AG08395 (cell line): Measurements from ENCODE around the gene MAFB.

Experiments used
- DNase-seq: peaks from one replicate; pipeline ENCODE4 v3.0.0; 2012; ENCODE audit warnings: mixed read lengths, low spot score

The MAFB gene

DNA sequence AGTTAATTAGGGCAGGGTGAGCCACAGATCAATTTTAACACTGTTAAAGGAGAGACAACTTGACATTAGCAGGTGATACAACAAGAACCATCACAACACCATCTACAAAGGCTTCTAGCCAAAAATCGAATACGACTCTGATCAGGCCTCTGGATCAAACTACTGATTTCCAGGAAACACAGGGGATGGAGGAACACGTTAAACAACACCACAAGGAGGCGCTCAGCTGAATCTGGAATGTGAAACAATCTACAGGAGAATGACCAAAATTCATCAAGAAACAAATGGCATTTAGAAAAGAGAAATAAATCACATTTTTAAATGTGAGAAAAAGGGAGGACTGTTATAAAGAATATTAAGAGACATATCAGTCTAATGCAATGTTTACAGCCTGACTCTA is 13.5 kb upstream of the MAFB start:
- no peak for DNase-seq

DNA sequence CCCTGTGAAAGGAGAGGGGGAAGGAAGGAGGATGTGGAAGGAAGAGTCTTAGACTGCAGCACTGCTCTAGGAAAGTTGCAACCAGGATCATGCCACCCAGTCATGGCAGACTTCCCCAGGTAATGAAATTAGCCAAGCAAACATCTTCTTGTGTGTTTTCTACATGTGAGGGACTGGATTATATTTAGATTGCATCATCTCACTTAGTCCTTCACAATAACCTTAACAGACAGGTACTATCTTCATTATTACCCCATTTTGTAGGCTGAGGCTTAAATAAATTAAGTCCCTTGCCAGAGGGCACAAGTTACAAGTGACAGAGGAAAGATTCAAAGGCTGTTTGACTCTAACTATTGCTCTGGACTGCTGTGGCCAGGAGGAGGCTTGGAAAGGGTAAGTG is 9.7 kb upstream of the MAFB start:
- DNase-seq: no peak

DNA sequence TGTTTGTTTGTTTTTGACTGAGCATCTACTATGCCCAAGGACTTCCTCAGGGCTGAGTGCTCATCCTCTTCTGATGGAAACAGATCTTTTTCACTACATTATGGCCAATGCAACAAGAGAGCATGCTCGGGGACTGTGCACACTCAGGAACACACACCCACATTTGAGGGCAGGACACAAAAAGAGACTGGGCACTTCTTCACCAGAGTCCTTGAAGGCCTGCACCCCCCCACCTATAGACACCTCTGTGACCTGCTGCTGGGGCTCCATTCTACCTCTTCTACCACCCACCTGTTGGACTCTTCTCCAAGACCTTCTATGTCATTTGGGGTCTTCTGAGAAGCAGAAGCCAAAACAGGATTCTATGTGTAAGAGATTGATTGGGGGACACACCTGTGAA is 9.2 kb upstream of the MAFB start:
- DNase-seq: no peak

DNA sequence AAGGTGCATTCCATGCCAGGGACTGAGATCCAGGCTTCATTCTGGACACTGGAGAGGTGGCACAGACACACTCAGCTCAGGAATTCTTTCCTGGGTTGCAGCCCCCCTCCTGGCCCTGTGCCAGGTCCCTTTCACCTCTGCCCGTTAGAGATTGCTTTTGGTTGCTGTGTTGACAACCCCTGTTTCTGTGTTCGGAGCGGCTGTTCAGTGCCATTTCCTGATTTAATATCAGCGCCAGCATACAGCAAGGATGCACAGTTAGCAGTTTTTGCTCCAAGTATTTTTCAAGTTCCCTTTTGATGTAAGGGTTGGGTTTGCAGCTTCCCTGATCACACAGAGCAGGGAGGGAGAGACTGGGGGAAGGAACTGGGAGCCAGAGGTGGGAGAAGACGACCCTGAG is 8.5 kb upstream of the MAFB start:
- no peak for DNase-seq

DNA sequence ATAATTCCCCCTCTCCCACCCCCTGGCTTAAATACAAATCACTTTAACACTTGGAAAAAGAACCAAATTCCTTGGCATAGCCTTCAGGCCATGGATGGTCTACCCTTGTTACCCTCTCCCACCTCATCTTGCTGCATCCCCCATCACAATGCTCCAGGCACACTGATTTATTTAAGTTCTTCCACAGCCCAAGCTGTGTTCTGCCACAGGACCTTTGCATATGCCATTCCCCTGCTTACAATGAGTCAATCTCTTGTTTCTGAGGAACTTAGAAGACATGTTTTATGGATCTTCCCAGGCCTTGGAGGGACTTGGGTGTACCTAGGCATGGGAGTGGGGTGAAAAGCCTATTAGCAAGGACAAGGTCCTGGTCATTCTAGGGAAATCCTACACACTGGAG is 6.2 kb upstream of the MAFB start:
- DNase-seq: no peak

DNA sequence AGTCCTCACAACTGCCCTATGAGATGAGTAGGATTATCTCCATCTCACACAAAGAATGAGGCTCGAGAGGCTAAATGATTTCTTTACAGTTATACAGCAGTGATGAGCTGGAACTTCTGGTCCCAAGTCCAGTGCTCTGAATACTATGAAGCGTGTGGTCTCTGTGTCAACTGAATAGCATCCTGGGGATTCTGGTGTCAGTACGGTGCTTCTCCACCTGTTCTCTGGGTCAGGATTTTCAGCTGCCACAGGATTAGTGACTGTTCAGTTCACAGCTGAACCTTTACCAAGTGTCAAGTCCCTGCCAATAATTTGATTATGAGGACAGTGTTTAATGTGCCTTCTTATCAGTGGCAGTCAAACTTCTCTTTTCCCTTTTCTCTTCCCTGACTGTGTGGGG is 5.2 kb upstream of the MAFB start:
- DNase-seq: no peak

DNA sequence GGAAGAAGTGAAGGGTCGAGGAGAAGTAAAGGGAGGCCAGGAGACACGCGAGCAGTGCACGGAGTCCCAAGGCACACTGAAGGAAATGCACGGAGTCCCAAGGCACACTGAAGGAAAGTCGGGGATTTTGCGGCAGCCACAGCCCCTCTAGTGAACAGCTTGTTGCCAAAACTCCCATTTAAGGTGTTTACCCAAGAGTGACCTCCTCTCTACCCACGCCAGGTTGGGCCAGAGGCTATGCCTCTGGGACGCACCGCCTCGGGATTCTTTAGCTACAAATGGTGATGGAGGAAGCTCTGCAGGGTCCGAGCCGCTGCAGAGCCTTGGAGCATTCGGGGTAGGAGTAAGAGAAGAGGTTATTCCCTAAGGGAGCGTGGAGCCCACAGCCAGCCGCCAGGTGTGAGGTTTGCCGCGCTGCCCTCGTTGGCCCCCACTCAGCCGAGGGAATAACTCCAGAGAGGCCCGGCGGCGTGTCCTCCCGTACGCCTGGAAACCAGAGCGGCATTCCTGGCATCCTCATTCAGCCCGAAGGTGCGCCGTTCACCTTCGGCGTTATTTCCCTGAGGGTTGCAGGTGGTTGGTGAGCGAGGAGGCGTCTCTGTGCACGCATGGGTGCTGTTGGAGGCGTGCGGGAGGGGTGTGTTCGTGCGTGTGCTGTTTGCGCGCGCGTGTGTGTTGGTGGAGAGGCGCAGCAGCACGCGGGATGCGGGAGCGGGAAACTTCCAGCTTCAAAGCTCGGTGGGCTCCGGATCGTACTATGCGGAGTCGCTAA is 3.4 kb upstream of the MAFB start:
- no peak for DNase-seq

DNA sequence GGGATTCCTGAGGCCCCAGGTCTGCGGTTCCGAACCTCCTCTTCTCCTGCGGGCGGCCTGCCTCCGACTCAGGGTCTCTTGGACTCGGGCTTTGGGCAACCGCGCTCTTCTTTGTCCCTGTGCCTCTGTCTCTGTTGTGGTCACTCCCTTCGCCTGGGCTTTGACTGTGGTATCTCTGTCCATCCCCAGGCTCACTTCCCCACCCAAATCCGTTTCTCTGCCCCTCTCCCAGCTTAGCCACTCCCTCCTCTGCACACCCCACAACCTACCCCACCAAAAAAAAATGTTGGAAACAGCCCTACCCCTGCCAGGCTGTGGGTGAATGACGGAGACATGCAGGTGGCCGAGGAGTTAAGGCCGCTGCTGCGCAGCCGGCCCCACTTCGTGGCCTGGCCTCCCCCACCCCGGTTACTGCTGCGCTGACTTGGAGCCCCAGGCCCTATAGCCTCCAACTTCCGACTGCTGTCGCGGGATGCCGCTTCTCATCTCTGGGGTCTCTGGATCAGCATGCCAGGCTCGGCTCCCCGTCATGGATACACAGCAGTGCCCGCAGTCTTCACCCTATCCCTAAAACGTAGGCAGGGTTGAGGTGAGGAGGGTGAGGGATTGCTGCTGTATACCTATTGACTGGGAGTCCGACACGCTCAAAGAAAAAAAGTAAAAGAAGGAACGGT is 2.7 kb upstream of the MAFB start:
- DNase-seq: no peak

DNA sequence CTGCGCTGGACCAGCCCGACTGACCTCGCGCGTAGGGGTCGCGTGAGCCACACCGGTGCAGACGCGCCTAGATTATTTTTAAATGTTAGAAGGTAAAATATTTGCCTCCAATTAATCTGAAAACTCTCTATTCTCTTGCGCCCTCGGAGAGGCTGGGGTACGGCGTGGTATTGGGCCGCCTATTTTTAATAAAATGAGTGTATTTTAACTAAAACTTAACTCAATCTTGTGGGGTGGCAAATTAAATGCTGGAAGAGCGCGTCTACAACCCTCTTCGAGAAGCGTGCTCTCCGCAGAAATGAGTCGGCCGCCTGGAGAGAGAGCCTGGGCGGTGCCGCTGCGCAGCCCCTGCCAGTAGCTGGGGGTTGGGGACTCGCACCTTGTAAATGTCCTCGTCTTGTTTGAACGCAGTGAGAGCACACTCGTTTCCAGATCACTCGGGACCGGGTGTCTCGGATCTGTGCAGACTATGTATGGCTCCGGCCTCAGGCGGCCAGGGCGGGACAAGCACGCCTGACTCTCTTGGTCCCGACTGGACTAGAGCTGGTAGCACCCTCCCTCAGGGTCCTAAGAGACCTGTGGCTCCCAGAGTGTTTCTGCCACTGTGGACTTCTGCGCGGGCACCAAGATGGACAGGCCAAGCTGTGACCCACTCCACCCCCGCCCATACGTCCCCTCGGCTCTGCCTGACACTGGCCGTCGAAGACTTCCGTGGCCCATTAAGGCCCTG is 2.0 kb upstream of the MAFB start:
- DNase-seq: no peak

DNA sequence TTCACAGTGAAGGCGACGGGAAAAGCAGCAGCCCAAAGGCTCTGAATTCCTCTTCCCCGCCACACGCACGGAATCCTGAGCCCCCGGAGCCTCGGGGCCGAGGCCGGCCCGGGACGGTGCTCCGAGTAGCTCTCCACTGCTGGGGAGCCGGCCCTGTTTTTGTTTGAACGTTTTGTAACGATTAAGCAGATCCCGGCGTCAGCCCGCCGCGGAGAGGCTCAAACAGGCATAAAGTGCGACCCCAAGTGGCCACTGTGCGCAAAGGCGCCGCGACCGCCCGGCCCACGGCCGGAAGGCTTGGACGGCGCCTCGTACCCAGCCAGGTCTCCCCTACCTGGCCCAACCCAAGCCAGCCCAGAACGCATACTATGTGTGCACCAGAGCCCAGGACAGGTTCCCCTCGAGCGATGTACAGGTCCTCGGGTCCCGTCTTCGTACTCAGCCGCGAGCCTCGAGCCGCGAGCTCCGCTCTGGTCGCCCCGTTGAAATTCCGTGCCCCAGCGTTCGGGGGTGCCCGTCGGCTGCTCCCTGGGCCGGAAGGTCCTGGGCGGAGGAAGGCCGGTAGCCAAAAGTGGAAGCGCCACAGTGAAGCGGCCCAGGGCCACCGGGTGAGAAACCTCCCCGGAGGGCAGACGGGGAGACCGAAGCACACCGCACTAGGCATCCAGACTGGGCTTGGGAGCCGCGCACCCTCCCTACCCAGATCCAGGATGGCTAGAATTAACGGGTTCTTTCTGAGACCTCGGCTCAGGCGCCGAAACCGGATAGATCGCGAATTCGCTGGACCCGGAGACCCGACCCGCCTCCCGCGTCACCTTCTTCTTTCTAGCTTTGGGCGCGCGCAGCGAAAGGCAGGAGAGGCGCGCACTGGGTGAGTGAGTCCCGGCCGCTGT is 1.2 kb upstream of the MAFB start:
- peak; percentile 86 for DNase-seq

DNA sequence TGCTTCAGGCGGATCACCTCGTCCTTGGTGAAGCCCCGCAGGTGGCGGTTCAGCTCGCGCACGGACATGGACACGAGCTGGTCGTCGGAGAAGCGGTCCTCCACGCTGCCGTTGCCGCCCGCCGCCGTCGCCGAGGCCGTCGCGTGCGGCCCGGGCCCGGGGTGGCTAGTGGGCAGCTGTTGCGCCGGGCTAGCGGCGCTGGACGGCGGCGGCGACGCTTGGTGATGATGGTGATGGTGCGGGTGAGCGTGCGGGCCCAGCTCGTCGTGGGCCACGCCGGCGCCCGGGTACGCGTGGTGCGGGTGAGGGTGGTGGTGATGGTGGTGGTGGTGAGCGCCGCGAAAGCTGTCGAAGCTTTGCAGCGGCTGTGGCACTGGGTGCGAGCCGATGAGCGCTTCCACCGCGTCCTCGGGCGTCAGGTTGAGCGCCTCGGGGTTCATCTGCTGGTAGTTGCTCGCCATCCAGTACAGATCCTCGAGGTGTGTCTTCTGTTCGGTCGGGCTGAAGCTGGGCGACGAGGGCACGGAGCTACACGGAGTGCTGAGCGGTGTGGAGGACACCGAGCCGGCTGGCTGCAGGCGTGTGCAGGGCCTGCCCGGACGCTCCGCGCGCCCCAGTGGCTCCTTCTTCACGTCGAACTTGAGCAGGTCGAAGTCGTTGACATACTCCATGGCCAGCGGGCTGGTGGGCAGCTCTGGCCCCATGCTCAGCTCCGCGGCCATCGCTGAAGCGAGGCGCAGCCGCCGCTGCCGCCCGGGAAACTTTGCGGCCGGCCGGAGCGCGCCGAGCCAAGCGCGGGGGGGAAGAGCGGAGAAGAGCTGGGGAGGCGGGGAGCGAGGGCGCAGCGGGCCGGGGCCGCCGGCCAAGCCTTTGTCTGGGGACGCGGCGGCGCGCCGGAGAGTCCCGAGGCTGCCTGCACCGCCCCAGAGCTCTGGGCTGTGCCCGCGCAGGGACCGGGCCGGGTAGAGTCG is 622 bp downstream of the MAFB start:
- no peak for DNase-seq

DNA sequence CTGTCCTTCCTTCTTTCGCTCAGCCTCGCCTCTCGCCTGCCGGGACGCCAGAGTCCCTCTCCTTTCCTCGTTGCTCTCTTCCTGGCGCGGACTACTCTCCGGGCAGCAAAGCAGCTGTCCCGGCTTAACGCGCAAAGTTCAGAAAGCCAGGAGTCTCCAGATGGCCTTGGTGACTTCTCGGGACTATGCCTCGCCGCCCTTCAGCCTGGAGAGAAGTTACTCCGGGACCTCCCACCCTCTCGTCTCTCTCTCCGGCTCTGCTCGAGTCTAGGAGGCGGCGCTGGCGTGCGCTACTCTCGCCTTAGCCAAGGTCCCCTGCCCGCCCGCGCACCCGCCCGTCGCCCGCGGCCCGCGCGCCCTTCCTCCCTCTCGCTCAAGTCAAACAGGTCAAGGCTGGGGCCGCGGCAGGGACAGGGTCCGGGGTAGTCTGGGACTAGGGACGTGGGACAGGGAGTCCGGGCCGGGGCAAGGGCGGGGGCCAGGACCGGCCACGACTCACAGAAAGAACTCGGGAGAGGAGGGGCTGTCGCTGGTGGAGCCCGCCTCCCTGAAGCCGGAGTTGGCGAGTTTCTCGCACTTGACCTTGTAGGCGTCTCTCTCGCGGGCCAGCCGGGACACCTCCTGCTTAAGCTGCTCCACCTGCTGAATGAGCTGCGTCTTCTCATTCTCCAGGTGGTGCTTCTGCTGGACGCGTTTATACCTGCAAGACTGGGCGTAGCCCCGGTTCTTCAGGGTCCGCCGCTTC is 1.5 kb downstream of the MAFB start:
- DNase-seq: peak; percentile 26

DNA sequence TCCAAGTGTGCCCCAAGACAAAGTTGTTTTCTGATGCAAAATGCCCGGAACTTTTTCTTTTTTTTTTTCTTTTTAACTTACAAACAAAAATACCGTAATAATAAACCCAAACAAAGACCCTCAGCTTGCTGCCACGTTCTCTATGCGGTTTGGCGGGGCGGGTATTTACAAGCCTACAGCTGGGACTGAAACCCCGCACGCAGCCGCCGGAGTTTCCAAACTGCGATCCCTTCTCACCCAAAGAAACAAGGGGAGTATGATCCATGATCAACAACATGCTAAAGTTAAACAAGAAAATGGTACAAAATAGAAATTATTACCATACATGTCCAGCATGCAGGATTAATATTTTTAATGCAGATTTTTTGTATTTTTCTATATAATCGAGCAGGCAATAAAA is 2.1 kb downstream of the MAFB start:
- DNase-seq: no peak

DNA sequence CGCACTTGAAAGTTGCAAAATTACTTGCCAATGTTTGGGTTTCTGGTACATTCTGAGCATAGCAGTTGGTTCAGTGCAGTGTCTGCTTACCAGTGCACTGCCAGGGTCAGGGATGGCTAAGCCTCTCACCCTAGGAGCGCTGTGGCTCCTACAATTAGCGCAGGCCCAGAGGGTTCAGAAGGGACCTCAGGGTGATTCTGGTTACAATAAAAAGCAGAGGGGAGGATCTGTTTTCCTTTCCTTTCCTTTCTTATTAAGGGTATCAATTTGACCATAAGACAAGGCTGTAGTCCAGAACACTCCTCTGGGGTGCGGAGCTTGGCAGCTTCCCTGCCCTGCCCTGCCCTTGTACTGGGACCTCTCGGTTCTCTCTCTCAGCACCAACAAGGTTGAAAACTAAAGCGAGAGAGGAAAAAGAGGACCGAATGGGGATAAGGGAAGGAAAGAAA is 2.6 kb downstream of the MAFB start:
- no peak for DNase-seq

DNA sequence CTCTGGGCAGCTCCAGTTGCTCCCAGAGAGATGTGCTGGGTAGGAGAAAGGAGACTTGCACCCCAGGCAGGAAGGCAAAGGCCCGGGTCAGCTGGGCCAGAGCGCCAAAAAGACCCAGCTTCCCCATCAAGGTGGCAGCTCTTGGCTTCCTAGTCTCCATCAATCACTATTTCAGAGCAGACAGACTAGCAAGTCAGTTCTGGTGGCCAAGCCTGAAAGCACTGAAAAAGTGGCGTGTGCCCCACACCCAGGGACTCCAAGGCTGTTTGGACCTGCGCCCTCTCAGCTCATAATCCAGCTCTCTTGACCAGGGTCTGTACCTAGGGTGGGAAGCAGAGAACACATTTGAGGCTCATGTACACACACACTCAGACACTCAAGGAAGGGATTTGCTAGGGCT is 3.7 kb downstream of the MAFB start:
- no peak for DNase-seq

DNA sequence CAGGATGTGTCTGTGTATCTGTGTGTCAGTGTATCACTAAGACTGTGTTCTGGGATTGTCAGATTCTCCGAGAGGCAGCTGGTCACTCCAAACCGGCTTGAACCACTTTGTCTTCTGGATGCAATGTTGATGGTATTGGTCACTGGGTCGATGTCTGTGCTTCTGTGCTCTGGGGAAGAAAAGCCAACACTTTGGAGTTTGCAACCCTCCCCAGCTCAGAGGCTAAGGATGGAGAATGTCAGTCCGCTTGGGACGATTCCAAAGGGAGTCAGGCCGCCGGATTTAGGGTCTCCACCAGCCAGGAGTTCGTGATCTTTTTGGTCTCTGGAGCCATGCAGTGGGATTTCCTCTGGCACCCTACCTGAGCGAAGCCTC is 5.2 kb downstream of the MAFB start:
- DNase-seq: peak; percentile 25

DNA sequence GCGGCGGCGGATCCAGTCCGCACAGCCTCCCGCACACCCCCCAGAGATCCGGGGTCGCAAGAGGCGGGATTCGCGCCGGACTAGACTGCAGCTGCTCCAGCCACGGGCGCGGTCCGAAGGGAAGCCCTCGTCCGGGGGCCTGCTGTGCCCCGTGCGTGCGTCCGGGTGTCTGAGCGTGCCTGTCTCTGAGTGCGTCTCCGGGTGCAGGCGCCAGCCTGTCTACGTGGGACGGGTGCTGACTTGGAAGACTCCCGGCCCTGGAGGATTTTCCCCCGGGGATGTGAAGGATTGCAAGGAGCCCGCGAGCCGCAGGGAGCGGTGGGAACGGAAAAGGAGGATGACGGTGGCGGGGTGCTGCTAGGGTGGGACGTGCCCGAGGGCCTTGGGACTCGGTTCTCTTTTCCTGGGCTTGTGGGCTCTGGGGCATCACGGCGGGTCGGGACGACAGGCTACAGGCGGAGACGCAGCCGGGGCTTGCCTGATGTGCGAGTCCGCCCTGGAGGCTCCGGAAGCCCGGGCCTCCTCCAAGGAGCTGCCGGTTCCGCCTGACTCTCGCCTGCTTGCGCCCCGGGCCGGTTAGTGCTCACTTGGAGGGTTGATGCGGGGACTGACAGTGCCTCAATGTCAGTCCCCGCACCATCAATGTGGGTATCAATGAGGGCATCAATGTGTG is 5.7 kb downstream of the MAFB start:
- DNase-seq: peak; percentile 87

DNA sequence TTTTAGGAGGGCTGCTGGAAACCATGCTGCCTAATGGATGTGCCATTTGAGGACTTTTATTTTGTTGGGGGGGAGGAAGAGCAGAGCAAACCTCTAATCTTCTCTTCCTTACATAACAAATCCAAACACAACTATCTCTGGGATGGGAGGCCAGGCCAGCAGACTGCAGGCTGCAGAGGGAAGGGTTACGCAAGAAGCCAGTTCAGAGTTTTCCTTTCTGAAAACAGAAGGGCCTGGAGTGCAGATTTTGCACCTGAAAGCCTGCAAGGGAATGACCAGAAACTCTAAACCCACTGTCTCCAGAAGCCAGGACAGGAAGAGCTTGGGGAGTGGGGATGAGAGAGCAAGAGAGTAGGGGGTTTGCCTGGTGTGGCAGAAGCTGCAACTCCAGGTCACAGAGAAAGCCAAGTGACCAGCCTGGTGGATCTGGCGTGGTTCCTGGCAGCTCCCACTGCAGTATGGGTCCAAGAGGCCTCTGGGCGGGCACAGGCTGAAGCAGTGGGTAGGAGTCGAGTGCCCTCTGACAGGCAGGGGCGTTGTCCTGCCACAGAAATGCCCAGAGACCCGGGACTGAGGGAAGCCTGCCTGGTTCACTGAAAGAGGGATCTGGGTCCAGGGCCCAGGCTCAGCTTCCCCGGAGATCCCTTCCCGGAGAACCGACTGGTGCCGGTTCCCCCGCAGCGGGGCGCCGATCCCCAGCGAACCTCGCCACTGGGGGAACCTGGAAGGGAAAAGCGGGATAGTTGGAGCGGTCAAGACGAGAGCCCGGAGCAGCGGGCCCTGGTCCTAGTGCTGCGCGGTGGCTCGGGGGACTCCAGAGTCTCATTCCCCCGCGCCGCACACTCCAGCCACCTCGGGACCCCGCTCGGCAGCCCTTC is 6.7 kb downstream of the MAFB start:
- peak; percentile 50 for DNase-seq

DNA sequence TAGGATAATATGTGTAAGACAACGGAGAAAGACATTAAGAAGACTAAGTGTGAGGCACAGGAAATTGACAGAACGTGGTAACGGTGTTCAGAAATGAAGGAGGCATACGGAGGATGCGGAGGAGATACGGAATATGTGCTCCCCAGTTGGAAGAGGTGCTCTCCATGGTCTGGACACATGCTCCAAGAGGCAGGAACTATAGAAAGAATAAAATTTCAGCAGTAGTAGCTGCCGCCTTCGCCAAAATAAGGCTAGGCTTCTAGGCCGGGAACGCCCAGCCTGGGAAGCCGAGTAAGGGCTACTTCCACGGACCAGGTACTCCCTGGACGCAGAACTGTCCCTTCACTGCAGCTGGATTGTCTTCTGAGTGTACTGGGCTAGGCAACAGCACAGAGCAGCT is 7.4 kb downstream of the MAFB start:
- DNase-seq: no peak
